ENCODE data around the gene CWC25. TPM values are rescaled to one million over a fixed set of nuclear protein-coding genes. Genes with fewer than 3 reads are reported as not detected.
A peak's percentile ranks its signal among the peaks of the same experiment; 100 is the strongest.

The CWC25 gene
- total RNA-seq, 1 donor: 9.9 TPM

DNA sequence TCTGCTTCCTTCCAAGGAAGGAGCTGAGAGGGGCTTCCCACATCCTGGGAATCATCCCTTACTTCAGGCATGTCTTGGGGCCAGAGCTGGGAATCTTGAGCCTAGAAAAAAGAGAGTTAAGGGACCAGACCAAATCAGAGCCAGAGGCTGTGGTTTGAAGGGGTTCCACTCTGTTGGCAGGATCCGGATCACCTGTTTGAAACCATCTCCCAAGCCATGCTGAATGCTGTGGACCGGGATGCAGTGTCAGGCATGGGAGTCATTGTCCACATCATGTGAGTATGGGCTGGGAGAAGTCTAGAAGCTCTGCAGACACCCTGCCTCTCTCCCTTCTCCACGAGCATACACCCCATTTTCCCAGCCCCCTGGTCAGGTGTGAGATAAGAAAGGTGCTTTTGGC is 62.9 kb downstream of the CWC25 start:
- no peak overlapping the region for H3K4me3 ChIP-seq (ENCODE audit: low read depth, low read length)
- DNase-seq (ENCODE audit: low read depth): no peak
- TF ChIP-seq CTCF (IDR thresholded peaks at IDR 0.05; ENCODE audit: insufficient read depth, low read depth, low read length): no peak

GRCh38 chr17:38761612-38762011 is 63.5 kb downstream of the CWC25 start:
- peak; percentile 33 for DNase-seq (ENCODE audit: low read depth)
- TF ChIP-seq CTCF (IDR thresholded peaks at IDR 0.05; ENCODE audit: insufficient read depth, low read depth, low read length): peak; percentile 47
- no peak overlapping the region for H3K4me3 ChIP-seq (ENCODE audit: low read depth, low read length)

GRCh38 chr17:38753071-38753506 is 72.0 kb downstream of the CWC25 start:
- TF ChIP-seq CTCF (IDR thresholded peaks at IDR 0.05; ENCODE audit: insufficient read depth, low read depth, low read length): no peak
- H3K4me3 ChIP-seq (ENCODE audit: low read depth, low read length): peak overlapping the region; percentile 81
- DNase-seq (ENCODE audit: low read depth): peak; percentile 13

- TF ChIP-seq CTCF (IDR thresholded peaks at IDR 0.05; ENCODE audit: insufficient read depth, low read depth, low read length): no peak
- DNase-seq (ENCODE audit: low read depth): peak; percentile 99
- peak within 1 kb of the TSS; percentile 81 for H3K4me3 ChIP-seq (ENCODE audit: low read depth, low read length)
Observed at GRCh38 chr17:38752308-38753070, 72.6 kb downstream of the CWC25 start, which contains the start of gene PSMB3. PSMB3 (plus strand) TSS chr17:38752741; CDS start chr17:38752827, 86 bp downstream.

- no peak for TF ChIP-seq CTCF (IDR thresholded peaks at IDR 0.05; ENCODE audit: insufficient read depth, low read depth, low read length)
- peak; percentile 88 for DNase-seq (ENCODE audit: low read depth)
- H3K4me3 ChIP-seq (ENCODE audit: low read depth, low read length): peak overlapping the region; percentile 81
Observed at GRCh38 chr17:38751808-38752307, 73.3 kb downstream of the CWC25 start.

GRCh38 chr17:38751144-38751807 is 73.8 kb downstream of the CWC25 start:
- no peak for DNase-seq (ENCODE audit: low read depth)
- TF ChIP-seq CTCF (IDR thresholded peaks at IDR 0.05; ENCODE audit: insufficient read depth, low read depth, low read length): no peak
- peak overlapping the region; percentile 81 for H3K4me3 ChIP-seq (ENCODE audit: low read depth, low read length)

Small RNAs within 50 kb of the gene (small RNA-seq; reads per million reads assigned to genes)
- not detected for gene MIR4727
- gene RNU6-866P: not detected
- not detected for gene SNORA21
- gene SNORA21B: not detected

Other genes starting within 250 kb of the CWC25 start
- not detected in 2 replicates for gene SRCIN1, start 219.4 kb downstream of the CWC25 start, total RNA-seq
- gene EPOP, start 150.4 kb downstream of the CWC25 start, total RNA-seq: 0.97 and 1.3 TPM in 2 replicates
- gene MLLT6, start 120.0 kb downstream of the CWC25 start, total RNA-seq: 24.2 and 25.5 TPM in 2 replicates
- gene CISD3, start 95.0 kb downstream of the CWC25 start, total RNA-seq: 2.6 and 3.9 TPM in 2 replicates
- 4.2 and 7.8 TPM in 2 replicates for gene PCGF2, start 77.0 kb downstream of the CWC25 start, total RNA-seq
- 328 and 392 TPM in 2 replicates for gene PSMB3, start 72.6 kb downstream of the CWC25 start, total RNA-seq
- gene PIP4K2B, start 25.8 kb downstream of the CWC25 start, total RNA-seq: 45.7 and 68.7 TPM in 2 replicates
- 1,013 and 1,112 TPM in 2 replicates for gene RPL23, start 28.4 kb upstream of the CWC25 start, total RNA-seq
- 355 and 475 TPM in 2 replicates for gene LASP1, start 44.7 kb upstream of the CWC25 start, total RNA-seq
- gene FBXO47, start 142.1 kb upstream of the CWC25 start, total RNA-seq: under 0.01 TPM in 1 of 2 replicates, not detected in the other

Data from fibroblast of villous mesenchyme (primary cell).